Measurements from ENCODE around the gene SEC14L1.
"Not testable (repeated sequence)": the region's sequence is repeated elsewhere in the genome, so short reads cannot be mapped to it uniquely, and the experiment has no call there.

The SEC14L1 gene

GRCh38 chr17:77109159-77109759 lies 31.5 kb upstream of the SEC14L1 start:
- peaks cover 26% of the 10 kb centered on the region for H3K4me1 Mint-ChIP-seq
- ATAC-seq (ENCODE audit: low read depth) (no peak), DNase-seq (ENCODE audit: low spot score in 2 of 2) (no peak)
- peak overlapping the region; percentile 45 for H3K27ac Mint-ChIP-seq
- no peaks in the 10 kb centered on the region for H3K36me3 Mint-ChIP-seq
- no peaks in the 10 kb centered on the region for H3K27me3 Mint-ChIP-seq
- no peak overlapping the region for H3K4me3 Mint-ChIP-seq
- no peaks in the 10 kb centered on the region for H3K9me3 Mint-ChIP-seq

- Mint-ChIP-seq H3K27me3 (no peaks in the 10 kb centered on the region), H3K4me1 (peaks cover 26% of the 10 kb centered on the region), H3K27ac (peak overlapping the region; percentile 45), H3K9me3 (no peaks in the 10 kb centered on the region), H3K4me3 (peak overlapping the region; percentile 46), H3K36me3 (no peaks in the 10 kb centered on the region)
- ATAC-seq (ENCODE audit: low read depth) (peak; percentile 7), DNase-seq (ENCODE audit: low spot score in 2 of 2) (no peak)
These were observed 30.9 kb upstream of the SEC14L1 start for GRCh38 chr17:77109764-77110359.

GRCh38 chr17:77111165-77111933 lies 29.4 kb upstream of the SEC14L1 start:
- not testable (repeated sequence) for H3K9me3 Mint-ChIP-seq; ATAC-seq (ENCODE audit: low read depth); DNase-seq (ENCODE audit: low spot score in 2 of 2); H3K27me3 Mint-ChIP-seq; H3K27ac Mint-ChIP-seq; H3K36me3 Mint-ChIP-seq; H3K4me3 Mint-ChIP-seq
- H3K4me1 Mint-ChIP-seq = peaks cover 23% of the 10 kb centered on the region

GRCh38 chr17:77111934-77112296 lies 28.9 kb upstream of the SEC14L1 start:
- H3K4me3 Mint-ChIP-seq = no peak overlapping the region
- H3K9me3 Mint-ChIP-seq = no peaks in the 10 kb centered on the region
- H3K4me1 Mint-ChIP-seq = peaks cover 20% of the 10 kb centered on the region
- H3K36me3 Mint-ChIP-seq = no peaks in the 10 kb centered on the region
- H3K27me3 Mint-ChIP-seq = no peaks in the 10 kb centered on the region
- DNase-seq (ENCODE audit: low spot score in 2 of 2) (no peak), ATAC-seq (ENCODE audit: low read depth) (no peak)
- no peak overlapping the region for H3K27ac Mint-ChIP-seq

GRCh38 chr17:77115510-77115909 lies 25.3 kb upstream of the SEC14L1 start:
- DNase-seq (ENCODE audit: low spot score in 2 of 2) (no peak), ATAC-seq (ENCODE audit: low read depth) (no peak)
- Mint-ChIP-seq H3K4me3 (no peak overlapping the region), H3K27me3 (no peaks in the 10 kb centered on the region), H3K27ac (no peak overlapping the region), H3K9me3 (no peaks in the 10 kb centered on the region), H3K4me1 (no peaks in the 10 kb centered on the region), H3K36me3 (no peaks in the 10 kb centered on the region)

GRCh38 chr17:77115947-77116346 lies 24.8 kb upstream of the SEC14L1 start:
- Mint-ChIP-seq H3K27me3 (no peaks in the 10 kb centered on the region), H3K36me3 (no peaks in the 10 kb centered on the region), H3K4me1 (no peaks in the 10 kb centered on the region), H3K9me3 (no peaks in the 10 kb centered on the region), H3K4me3 (no peak overlapping the region), H3K27ac (no peak overlapping the region)
- ATAC-seq (ENCODE audit: low read depth) (no peak), DNase-seq (ENCODE audit: low spot score in 2 of 2) (no peak)

- no peaks in the 10 kb centered on the region for H3K4me1 Mint-ChIP-seq
- H3K9me3 Mint-ChIP-seq = no peaks in the 10 kb centered on the region
- DNase-seq (ENCODE audit: low spot score in 2 of 2) (no peak), ATAC-seq (ENCODE audit: low read depth) (no peak)
- H3K4me3 Mint-ChIP-seq = no peak overlapping the region
- H3K36me3 Mint-ChIP-seq = no peaks in the 10 kb centered on the region
- H3K27ac Mint-ChIP-seq = no peak overlapping the region
- H3K27me3 Mint-ChIP-seq = no peaks in the 10 kb centered on the region
These were observed 24.4 kb upstream of the SEC14L1 start for GRCh38 chr17:77116371-77116860.

- Mint-ChIP-seq H3K27me3 (no peaks in the 10 kb centered on the region), H3K36me3 (no peaks in the 10 kb centered on the region), H3K9me3 (no peaks in the 10 kb centered on the region), H3K4me1 (no peaks in the 10 kb centered on the region), H3K27ac (no peak overlapping the region), H3K4me3 (no peak overlapping the region)
- DNase-seq (ENCODE audit: low spot score in 2 of 2) = no peak
- no peak for ATAC-seq (ENCODE audit: low read depth)
These were observed 23.4 kb upstream of the SEC14L1 start for GRCh38 chr17:77117415-77117814.

GRCh38 chr17:77118251-77118928 lies 22.4 kb upstream of the SEC14L1 start:
- no peak overlapping the region for H3K27ac Mint-ChIP-seq
- no peaks in the 10 kb centered on the region for H3K27me3 Mint-ChIP-seq
- H3K36me3 Mint-ChIP-seq = no peaks in the 10 kb centered on the region
- no peak for DNase-seq (ENCODE audit: low spot score in 2 of 2)
- H3K4me1 Mint-ChIP-seq = no peaks in the 10 kb centered on the region
- H3K9me3 Mint-ChIP-seq = no peaks in the 10 kb centered on the region
- no peak for ATAC-seq (ENCODE audit: low read depth)
- no peak overlapping the region for H3K4me3 Mint-ChIP-seq

- DNase-seq (ENCODE audit: low spot score in 2 of 2) = no peak
- Mint-ChIP-seq H3K4me3 (no peak overlapping the region), H3K27me3 (no peaks in the 10 kb centered on the region), H3K36me3 (no peaks in the 10 kb centered on the region), H3K9me3 (no peaks in the 10 kb centered on the region), H3K27ac (no peak overlapping the region), H3K4me1 (no peaks in the 10 kb centered on the region)
- no peak for ATAC-seq (ENCODE audit: low read depth)
These were observed 21.0 kb upstream of the SEC14L1 start for GRCh38 chr17:77119668-77120301.

- Mint-ChIP-seq H3K27me3 (no peaks in the 10 kb centered on the region), H3K9me3 (no peaks in the 10 kb centered on the region), H3K36me3 (no peaks in the 10 kb centered on the region), H3K27ac (no peak overlapping the region), H3K4me3 (no peak overlapping the region), H3K4me1 (no peaks in the 10 kb centered on the region)
- no peak for DNase-seq (ENCODE audit: low spot score in 2 of 2)
- no peak for ATAC-seq (ENCODE audit: low read depth)
These were observed 19.9 kb upstream of the SEC14L1 start for GRCh38 chr17:77120868-77121267.

- no peak for ATAC-seq (ENCODE audit: low read depth)
- H3K4me3 Mint-ChIP-seq = no peak overlapping the region
- peaks cover 6% of the 10 kb centered on the region for H3K4me1 Mint-ChIP-seq
- DNase-seq (ENCODE audit: low spot score in 2 of 2) = no peak
- no peaks in the 10 kb centered on the region for H3K9me3 Mint-ChIP-seq
- no peaks in the 10 kb centered on the region for H3K27me3 Mint-ChIP-seq
- no peak overlapping the region for H3K27ac Mint-ChIP-seq
- H3K36me3 Mint-ChIP-seq = no peaks in the 10 kb centered on the region
These were observed 16.4 kb upstream of the SEC14L1 start for GRCh38 chr17:77124192-77124889.

GRCh38 chr17:77125432-77125901 lies 15.3 kb upstream of the SEC14L1 start:
- H3K4me1 Mint-ChIP-seq = peaks cover 9% of the 10 kb centered on the region
- DNase-seq (ENCODE audit: low spot score in 2 of 2) (no peak), ATAC-seq (ENCODE audit: low read depth) (no peak)
- no peaks in the 10 kb centered on the region for H3K36me3 Mint-ChIP-seq
- no peaks in the 10 kb centered on the region for H3K9me3 Mint-ChIP-seq
- peaks cover 2% of the 10 kb centered on the region for H3K27me3 Mint-ChIP-seq
- H3K4me3 Mint-ChIP-seq = no peak overlapping the region
- no peak overlapping the region for H3K27ac Mint-ChIP-seq

Measured in memory B cell (primary cell).